ENCODE measurements around the gene CTTN. TPM values are rescaled to one million over a fixed set of nuclear protein-coding genes. Genes with fewer than 3 reads are reported as not detected.

Gene CTTN
- total RNA-seq, 1 experiment from 2014 or later, result 224 TPM

DNA sequence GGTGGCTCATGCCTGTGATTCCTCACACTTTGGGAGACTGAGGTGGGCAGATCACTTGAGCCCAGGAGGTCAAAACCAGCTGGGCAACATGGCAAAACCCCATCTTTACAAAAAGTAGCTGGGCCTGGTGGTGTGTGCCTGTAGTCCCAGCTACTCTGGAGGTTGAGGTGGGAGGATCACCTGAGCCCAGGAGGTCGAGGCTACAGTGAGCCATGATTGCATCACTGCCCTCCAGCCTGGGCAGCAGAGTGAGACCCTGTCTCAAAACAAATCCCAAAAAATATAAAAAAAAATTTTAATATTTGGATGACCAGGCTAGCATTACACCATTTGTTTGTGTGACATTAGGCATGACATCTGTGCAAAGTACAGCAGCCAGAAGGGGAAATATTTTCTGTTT, 49.7 kb upstream of the CTTN start:
- Histone ChIP-seq H2BK12ac (ENCODE audit: insufficient read length, low read depth, low read length) (no peak overlapping the region), H4K8ac (replicated peaks; ENCODE audit: insufficient read length, low read depth, low read length) (no peak overlapping the region), H4K5ac (ENCODE audit: insufficient read length, low read depth, low read length) (no peak overlapping the region), H2BK5ac (ENCODE audit: insufficient read length, low read length) (no peak overlapping the region), H4K91ac (ENCODE audit: insufficient read length, low read depth, low read length) (no peak overlapping the region), H3K23me2 (ENCODE audit: insufficient read length, low read depth, low read length, poor library complexity, severe bottlenecking) (no peaks in the 10 kb centered on the region), H3T11ph (ENCODE audit: low read length) (no peak overlapping the region), H3K79me2 (ENCODE audit: insufficient read depth, low read length) (no peaks in the 10 kb centered on the region), H2AFZ (ENCODE audit: low read length) (no peak overlapping the region), H2BK20ac (ENCODE audit: low read depth, low read length, poor library complexity, severe bottlenecking) (no peak overlapping the region), H3K18ac (ENCODE audit: insufficient read length, low read depth, low read length) (no peak overlapping the region), H3K4me1 (ENCODE audit: insufficient read depth, low read length) (no peaks in the 10 kb centered on the region), H4K20me1 (ENCODE audit: control insufficient read depth, insufficient read depth, insufficient read length) (peaks cover 2% of the 10 kb centered on the region), H3K23ac (ENCODE audit: insufficient read length, low read depth, low read length) (no peak overlapping the region), H3K14ac (ENCODE audit: insufficient read depth, low read length) (no peak overlapping the region), H3K27me3 (ENCODE audit: insufficient read depth, low read length) (no peaks in the 10 kb centered on the region), H2AK5ac (ENCODE audit: insufficient read length, low read length) (no peak overlapping the region), H3K9me3 (ENCODE audit: control insufficient read depth, low read depth, low read length) (no peaks in the 10 kb centered on the region), H3K9ac (ENCODE audit: extremely low read depth, insufficient read length, low read length) (no peak overlapping the region), H2BK120ac (ENCODE audit: low read depth, low read length, poor library complexity, severe bottlenecking) (no peak overlapping the region), H3K4me2 (ENCODE audit: insufficient read depth, insufficient read length, low read length) (no peak overlapping the region), H3K4ac (ENCODE audit: low read depth, low read length) (no peak overlapping the region), H3K56ac (ENCODE audit: insufficient read length, low read depth, low read length) (no peak overlapping the region), H2BK15ac (ENCODE audit: low read depth, low read length) (no peak overlapping the region), H3K79me1 (ENCODE audit: insufficient read depth, low read depth, low read length, poor library complexity, severe bottlenecking) (peaks cover 4% of the 10 kb centered on the region), H3K27ac (ENCODE audit: insufficient read length, low read depth, low read length) (no peak overlapping the region)
- Mint-ChIP-seq H3K27me3 (ENCODE audit: low read depth) (no peaks in the 10 kb centered on the region), H3K36me3 (ENCODE audit: insufficient read depth in 1 of 3, low read depth in 3 of 3) (peaks cover 27 to 76% (median 63%) of the 10 kb centered on the region in 3 experiments; a peak in 6 of 7 replicates), H3K4me1 (no peaks in the 10 kb centered on the region), H3K9me3 (no peaks in the 10 kb centered on the region), H3K27ac (peak overlapping the region in 1 of 3 experiments; percentile 73; a peak in 1 of 7 replicates), H3K4me3 (no peak overlapping the region)
- TF ChIP-seq, protein P1, sequence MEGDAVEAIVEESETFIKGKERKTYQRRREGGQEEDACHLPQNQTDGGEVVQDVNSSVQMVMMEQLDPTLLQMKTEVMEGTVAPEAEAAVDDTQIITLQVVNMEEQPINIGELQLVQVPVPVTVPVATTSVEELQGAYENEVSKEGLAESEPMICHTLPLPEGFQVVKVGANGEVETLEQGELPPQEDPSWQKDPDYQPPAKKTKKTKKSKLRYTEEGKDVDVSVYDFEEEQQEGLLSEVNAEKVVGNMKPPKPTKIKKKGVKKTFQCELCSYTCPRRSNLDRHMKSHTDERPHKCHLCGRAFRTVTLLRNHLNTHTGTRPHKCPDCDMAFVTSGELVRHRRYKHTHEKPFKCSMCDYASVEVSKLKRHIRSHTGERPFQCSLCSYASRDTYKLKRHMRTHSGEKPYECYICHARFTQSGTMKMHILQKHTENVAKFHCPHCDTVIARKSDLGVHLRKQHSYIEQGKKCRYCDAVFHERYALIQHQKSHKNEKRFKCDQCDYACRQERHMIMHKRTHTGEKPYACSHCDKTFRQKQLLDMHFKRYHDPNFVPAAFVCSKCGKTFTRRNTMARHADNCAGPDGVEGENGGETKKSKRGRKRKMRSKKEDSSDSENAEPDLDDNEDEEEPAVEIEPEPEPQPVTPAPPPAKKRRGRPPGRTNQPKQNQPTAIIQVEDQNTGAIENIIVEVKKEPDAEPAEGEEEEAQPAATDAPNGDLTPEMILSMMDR (conservative IDR thresholded peaks at IDR 0.05), result no peak
- DNase-seq, result no peak
- WGBS (ENCODE audit: extremely low coverage, insufficient read length, low lambda C conversion rate), result no CpG with 5 or more reads among the region's 1 CpG

All from H9 (cell line).